ENCODE data around the gene NUAK2. TPM values are rescaled to one million over a fixed set of nuclear protein-coding genes. Genes with fewer than 3 reads are reported as not detected.
"Not testable (repeated sequence)": the region's sequence is repeated elsewhere in the genome, so short reads cannot be mapped to it uniquely, and the experiment has no call there.

The NUAK2 gene
- total RNA-seq, 6 experiments from 2014 or later = 0.88 to 5.1 (median 2.1) TPM

DNA sequence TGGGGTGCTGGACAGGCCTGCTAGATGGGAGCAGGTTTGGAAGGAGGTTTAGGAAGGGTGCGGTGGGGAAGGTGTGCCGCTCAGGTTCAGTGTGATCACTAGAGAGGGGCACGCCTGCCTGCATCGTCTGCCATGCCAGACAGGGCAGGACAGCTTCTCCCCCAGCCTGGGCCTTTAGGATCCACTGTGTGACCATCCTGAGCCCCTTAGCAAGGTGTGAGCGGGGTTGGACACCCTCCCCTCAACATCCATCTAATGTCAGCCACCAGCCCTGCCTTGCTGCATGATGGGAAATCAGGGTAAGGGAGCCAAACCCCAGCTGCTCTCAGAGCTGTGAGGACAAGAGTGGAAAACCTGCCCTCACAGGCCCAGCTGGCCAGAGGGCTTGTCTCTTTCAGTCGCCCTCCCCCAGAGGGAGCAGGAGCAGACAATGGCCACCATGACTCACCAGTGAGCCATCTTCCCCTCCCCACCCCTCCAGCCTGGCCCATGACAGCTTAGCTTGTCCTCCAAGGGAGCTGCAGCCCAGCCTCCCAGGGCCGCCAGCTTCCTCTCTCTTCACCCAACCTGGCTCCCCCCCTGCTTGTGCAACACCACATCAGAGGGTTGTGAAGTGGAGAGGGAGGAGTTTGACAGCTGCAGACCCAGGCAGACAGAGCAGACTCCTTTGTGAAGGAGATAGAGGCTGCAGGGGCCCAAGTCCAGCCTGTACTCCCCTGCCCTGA is 37.0 kb downstream of the NUAK2 start:
- intact Hi-C loops (cut with DNase I) = no loop called here
- Histone ChIP-seq H3K36me3 (no peaks in the 10 kb centered on the region), H3K4me3 (no peak overlapping the region), H3K27me3 (no peaks in the 10 kb centered on the region), H3K27ac (peak overlapping the region; percentile 4 to 40 (median 26)), H3K9me3 (no peaks in the 10 kb centered on the region), H3K4me1 (peaks cover 0 to 13% (median under 1%) of the 10 kb centered on the region in 4 donors)
- TF ChIP-seq, protein P1, sequence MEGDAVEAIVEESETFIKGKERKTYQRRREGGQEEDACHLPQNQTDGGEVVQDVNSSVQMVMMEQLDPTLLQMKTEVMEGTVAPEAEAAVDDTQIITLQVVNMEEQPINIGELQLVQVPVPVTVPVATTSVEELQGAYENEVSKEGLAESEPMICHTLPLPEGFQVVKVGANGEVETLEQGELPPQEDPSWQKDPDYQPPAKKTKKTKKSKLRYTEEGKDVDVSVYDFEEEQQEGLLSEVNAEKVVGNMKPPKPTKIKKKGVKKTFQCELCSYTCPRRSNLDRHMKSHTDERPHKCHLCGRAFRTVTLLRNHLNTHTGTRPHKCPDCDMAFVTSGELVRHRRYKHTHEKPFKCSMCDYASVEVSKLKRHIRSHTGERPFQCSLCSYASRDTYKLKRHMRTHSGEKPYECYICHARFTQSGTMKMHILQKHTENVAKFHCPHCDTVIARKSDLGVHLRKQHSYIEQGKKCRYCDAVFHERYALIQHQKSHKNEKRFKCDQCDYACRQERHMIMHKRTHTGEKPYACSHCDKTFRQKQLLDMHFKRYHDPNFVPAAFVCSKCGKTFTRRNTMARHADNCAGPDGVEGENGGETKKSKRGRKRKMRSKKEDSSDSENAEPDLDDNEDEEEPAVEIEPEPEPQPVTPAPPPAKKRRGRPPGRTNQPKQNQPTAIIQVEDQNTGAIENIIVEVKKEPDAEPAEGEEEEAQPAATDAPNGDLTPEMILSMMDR (IDR thresholded peaks at IDR 0.05) = no peak
- TF ChIP-seq POLR2A (IDR thresholded peaks at IDR 0.05) = no peak
- peak; percentile 74 to 92 (median 89) for DNase-seq
- peak; percentile 80 to 94 (median 84) for ATAC-seq
- 67% methylated on average over 1 of the region's 7 CpGs for WGBS (ENCODE audit: insufficient coverage, low coverage, low lambda C conversion rate, missing lambda C conversion rate)

DNA sequence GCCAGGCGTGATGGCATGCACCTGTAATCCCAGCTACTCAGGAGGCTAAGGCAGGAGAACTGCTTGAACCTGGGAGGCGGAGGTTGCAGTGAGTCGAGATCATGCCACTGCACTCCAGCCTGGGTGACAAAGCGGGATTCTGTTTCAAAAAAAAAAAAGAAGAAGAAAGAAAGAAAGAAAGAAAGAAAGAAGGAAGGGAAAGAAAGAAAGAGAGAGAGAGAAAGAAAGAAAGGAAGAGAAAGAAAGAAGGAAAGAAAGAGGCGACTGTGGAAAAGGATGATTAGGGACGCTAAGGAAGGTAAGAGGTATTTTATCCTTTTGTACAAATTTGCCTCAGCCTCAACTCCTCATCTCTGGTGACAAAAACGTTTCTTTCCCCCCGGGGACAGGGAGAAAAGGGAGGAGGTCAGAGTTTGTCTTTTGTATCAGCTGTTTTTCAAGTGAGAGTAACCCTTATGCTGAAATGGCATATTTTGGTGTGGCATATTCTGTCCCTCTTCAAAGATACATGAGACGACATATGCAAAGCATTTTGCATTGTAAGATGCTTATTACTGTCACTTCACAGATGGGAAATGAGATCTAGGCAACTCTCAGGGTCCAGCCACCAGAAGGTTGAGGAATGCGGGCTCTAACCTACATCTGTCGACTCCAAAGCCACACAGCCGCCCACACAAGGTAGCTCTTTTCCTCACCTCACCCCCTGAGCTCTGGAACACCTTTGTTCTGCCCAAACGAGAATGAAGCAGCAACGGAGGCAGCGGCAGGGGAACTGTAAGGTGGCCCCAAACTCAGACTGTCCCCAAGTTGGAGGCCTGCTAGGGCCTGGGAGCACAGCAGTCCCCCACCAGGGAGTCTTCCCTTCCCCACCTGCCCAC is 38.0 kb downstream of the NUAK2 start:
- TF ChIP-seq, protein P1 (IDR thresholded peaks at IDR 0.05) = no peak
- no peak for TF ChIP-seq POLR2A (IDR thresholded peaks at IDR 0.05)
- H3K4me3 ChIP-seq = no peak overlapping the region
- no peak overlapping the region for H3K27ac ChIP-seq
- H3K4me1 ChIP-seq = peaks cover 0 to 13% (median under 1%) of the 10 kb centered on the region in 4 donors
- H3K9me3 ChIP-seq = no peaks in the 10 kb centered on the region
- ATAC-seq (no peak), DNase-seq (no peak)
- no peaks in the 10 kb centered on the region for H3K36me3 ChIP-seq
- intact Hi-C loops (cut with DNase I) = no loop called here
- WGBS (ENCODE audit: insufficient coverage, low coverage, low lambda C conversion rate, missing lambda C conversion rate) = 79% methylated on average over 8 of the region's 15 CpGs
- no peaks in the 10 kb centered on the region for H3K27me3 ChIP-seq

DNA sequence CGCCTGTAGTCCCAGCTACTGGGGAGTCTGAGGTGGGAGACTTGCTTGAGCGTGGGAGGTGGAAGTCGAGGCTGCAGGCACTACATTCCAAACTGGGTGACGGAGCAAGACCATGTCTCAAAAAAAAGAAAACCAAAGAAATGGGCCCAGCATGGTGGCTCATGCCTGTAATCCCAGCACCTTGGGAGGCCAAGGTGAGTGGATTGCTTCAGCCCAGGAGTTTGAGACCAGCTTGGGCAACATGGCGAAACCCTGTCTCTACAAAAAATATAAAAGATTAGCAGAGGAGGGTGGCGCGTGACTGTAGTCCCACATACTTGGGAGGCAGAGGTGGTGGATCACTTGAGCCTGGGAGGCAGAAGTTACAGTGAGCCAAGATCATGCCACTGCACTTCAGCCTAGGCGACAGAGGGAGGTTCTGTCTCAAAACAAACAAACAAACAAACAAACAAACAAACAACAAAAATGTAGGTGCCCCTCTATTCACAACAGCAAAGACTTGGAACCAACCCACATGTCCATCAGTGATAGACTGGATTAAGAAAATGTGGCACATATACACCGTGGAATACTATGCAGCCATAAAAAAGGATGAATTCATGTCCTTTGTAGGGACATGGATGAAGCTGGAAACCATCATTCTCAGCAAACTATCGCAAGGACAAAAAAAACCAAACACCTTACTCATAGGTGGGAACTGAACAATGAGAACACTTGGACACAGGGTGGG is 40.7 kb downstream of the NUAK2 start:
- ATAC-seq; DNase-seq; intact Hi-C loops (cut with DNase I); H3K9me3 ChIP-seq; H3K4me3 ChIP-seq; H3K27ac ChIP-seq; H3K27me3 ChIP-seq; H3K36me3 ChIP-seq: not testable (repeated sequence)
- peaks cover 0 to 13% (median under 1%) of the 10 kb centered on the region in 4 donors for H3K4me1 ChIP-seq
- 82% methylated on average over 6 of the region's 10 CpGs for WGBS (ENCODE audit: insufficient coverage, low coverage, low lambda C conversion rate, missing lambda C conversion rate)

DNA sequence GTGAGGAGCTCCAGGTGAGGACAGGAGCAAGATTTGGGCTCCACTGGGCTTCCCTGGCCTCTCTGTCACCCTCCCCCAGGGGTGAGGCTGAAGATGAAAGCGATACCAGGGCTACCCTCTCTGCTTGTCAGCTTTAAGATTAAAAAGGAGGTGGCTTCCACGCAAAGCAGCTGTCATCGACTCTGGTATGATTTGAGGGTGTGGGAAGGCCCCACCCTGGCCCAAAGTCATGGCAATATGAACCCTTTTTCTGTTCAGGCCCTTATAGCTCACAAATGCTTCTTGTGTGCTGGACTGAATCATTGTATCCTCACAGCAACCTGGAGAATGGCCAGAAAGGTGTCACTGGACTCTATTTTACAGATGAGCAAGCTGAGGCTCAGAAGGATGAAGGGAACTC is 41.6 kb downstream of the NUAK2 start:
- no peak for DNase-seq
- 40% methylated on average over 1 of the region's 3 CpGs for WGBS (ENCODE audit: insufficient coverage, low coverage, low lambda C conversion rate, missing lambda C conversion rate)
- Histone ChIP-seq H3K27ac (no peak overlapping the region), H3K27me3 (no peaks in the 10 kb centered on the region), H3K4me3 (no peak overlapping the region), H3K9me3 (no peaks in the 10 kb centered on the region), H3K4me1 (peaks cover 0 to 7% (median 0%) of the 10 kb centered on the region in 4 donors), H3K36me3 (no peaks in the 10 kb centered on the region)
- TF ChIP-seq, protein P1 (IDR thresholded peaks at IDR 0.05) = no peak
- TF ChIP-seq POLR2A (IDR thresholded peaks at IDR 0.05) = no peak
- intact Hi-C loops (cut with DNase I) = loop anchor here in 1 of 2 donors (5.0 kb wide), 1 partner anchor 32 kb away; no protein-coding TSS in a partner anchor
- ATAC-seq = no peak
